ENCODE results near the gene ABHD2.

DNA sequence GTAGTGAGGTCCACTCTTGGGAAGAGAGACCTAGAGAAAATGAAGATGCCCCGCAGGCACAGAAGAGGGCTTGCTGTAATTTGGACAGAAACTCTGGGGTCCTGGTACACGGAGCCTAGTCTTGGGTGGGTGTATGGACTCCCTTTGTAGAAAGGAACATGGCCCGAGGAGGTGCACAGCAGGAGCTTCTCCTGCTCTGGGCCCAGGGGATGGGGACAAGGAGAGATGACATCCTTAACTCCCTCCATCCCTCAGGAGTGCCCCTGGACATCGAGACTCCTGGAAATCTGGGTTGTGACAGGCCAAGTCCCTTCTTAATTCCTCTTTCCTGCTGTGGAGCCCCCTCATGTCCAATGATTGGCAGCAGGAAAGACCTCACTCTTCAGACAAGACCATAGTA is 29.9 kb upstream of the ABHD2 start:
- TF ChIP-seq, protein P1, sequence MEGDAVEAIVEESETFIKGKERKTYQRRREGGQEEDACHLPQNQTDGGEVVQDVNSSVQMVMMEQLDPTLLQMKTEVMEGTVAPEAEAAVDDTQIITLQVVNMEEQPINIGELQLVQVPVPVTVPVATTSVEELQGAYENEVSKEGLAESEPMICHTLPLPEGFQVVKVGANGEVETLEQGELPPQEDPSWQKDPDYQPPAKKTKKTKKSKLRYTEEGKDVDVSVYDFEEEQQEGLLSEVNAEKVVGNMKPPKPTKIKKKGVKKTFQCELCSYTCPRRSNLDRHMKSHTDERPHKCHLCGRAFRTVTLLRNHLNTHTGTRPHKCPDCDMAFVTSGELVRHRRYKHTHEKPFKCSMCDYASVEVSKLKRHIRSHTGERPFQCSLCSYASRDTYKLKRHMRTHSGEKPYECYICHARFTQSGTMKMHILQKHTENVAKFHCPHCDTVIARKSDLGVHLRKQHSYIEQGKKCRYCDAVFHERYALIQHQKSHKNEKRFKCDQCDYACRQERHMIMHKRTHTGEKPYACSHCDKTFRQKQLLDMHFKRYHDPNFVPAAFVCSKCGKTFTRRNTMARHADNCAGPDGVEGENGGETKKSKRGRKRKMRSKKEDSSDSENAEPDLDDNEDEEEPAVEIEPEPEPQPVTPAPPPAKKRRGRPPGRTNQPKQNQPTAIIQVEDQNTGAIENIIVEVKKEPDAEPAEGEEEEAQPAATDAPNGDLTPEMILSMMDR (IDR thresholded peaks at IDR 0.05) = no peak
- TF ChIP-seq ZFX (IDR thresholded peaks at IDR 0.05; ENCODE audit: borderline replicate concordance) = no peak

All from 22Rv1 (cell line).